ENCODE data around the gene CBLB. TPM values are rescaled to one million over a fixed set of nuclear protein-coding genes. Genes with fewer than 3 reads are reported as not detected.

Gene CBLB
- total RNA-seq, 1 donor from 2014 or later = 57.0 TPM

DNA sequence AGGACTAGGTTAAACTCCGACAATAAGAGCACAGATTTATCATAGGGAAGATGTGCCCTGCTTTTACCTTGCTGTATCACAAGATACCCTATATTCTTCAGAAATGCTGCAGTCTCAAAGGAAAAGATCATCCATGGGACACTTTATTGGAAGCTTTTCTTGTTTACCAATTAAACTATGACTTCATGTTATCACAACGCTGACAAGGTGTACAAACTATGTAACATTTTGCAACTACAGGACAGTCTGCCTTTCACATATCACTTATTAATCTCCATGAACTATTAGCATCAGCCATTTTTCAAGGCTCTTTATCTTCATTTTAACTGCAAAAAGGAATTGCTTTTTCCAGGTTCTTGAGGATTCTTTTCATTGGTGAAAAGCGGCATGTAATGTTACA is 34.0 kb downstream of the CBLB start:
- no peak for DNase-seq (ENCODE audit: extremely low spot score, unreplicated experiment)
- no peak for TF ChIP-seq CTCF (conservative IDR thresholded peaks at IDR 0.05)
- H3K27me3 Mint-ChIP-seq = no peaks in the 10 kb centered on the region
- no peak overlapping the region for H3K4me3 Mint-ChIP-seq
- no peak overlapping the region for H3K27ac Mint-ChIP-seq
- H3K4me1 Mint-ChIP-seq (ENCODE audit: unreplicated experiment) = peaks cover 17% of the 10 kb centered on the region
- H3K36me3 Mint-ChIP-seq = peaks cover 46% of the 10 kb centered on the region
- no peaks in the 10 kb centered on the region for H3K9me3 Mint-ChIP-seq

DNA sequence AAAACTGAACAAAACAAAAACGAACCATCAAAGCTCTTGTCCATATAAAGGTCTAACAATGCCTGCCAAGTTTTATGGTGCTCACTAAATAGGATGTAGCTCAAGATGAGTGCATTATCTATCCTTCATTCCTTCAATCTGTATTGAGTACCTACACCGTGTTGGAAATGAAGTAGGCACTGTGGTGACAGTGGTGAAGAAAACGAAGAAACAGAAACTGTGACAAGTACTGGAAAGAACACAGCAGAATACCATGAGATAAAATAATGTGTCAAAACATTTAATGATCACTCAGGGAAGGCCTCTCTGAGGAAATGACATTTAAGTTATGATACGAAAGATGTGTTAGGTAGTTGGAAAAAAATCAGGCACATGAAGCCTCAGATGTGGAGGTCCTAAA is 36.2 kb downstream of the CBLB start:
- H3K36me3 Mint-ChIP-seq = peaks cover 44% of the 10 kb centered on the region
- H3K4me1 Mint-ChIP-seq (ENCODE audit: unreplicated experiment) = peaks cover 20% of the 10 kb centered on the region
- DNase-seq (ENCODE audit: extremely low spot score, unreplicated experiment) = no peak
- H3K27me3 Mint-ChIP-seq = no peaks in the 10 kb centered on the region
- H3K27ac Mint-ChIP-seq = no peak overlapping the region
- no peak overlapping the region for H3K4me3 Mint-ChIP-seq
- TF ChIP-seq CTCF (conservative IDR thresholded peaks at IDR 0.05) = no peak
- H3K9me3 Mint-ChIP-seq = no peaks in the 10 kb centered on the region

- no peak for TF ChIP-seq CTCF (conservative IDR thresholded peaks at IDR 0.05)
- DNase-seq (ENCODE audit: extremely low spot score, unreplicated experiment) = no peak
- Mint-ChIP-seq H3K36me3 (peaks cover 44% of the 10 kb centered on the region), H3K27me3 (no peaks in the 10 kb centered on the region), H3K27ac (no peak overlapping the region), H3K4me3 (no peak overlapping the region), H3K4me1 (ENCODE audit: unreplicated experiment) (peaks cover 18% of the 10 kb centered on the region), H3K9me3 (no peaks in the 10 kb centered on the region)
Measured at GRCh38 chr3:105830836-105831235, 38.0 kb downstream of the CBLB start.

- Mint-ChIP-seq H3K27me3 (no peaks in the 10 kb centered on the region), H3K4me1 (ENCODE audit: unreplicated experiment) (peaks cover 18% of the 10 kb centered on the region), H3K4me3 (no peak overlapping the region), H3K27ac (peak overlapping the region; percentile 27), H3K9me3 (no peaks in the 10 kb centered on the region), H3K36me3 (peaks cover 44% of the 10 kb centered on the region)
- no peak for TF ChIP-seq CTCF (conservative IDR thresholded peaks at IDR 0.05)
- no peak for DNase-seq (ENCODE audit: extremely low spot score, unreplicated experiment)
Measured at GRCh38 chr3:105829871-105830622, 38.8 kb downstream of the CBLB start.

DNA sequence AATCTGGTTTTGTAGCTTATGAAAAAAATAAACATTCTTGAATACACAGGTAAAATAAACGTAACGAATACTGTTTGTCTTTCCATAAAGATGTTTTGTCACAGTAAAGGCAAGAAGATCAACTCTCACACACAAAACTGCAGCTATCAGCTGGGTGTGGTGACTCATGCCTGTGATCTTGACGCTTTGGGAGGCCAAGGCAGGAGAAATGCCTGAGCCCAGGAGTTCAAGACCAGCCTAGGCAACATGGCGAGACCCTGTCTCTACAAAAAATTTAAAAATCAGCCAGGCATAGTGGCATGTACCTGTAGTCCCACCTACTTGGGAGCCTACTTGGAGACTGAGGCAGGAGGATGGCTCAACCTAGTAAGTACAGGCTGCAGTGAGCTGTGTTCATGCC is 39.6 kb downstream of the CBLB start:
- TF ChIP-seq CTCF (conservative IDR thresholded peaks at IDR 0.05) = no peak
- H3K27me3 Mint-ChIP-seq = no peaks in the 10 kb centered on the region
- H3K36me3 Mint-ChIP-seq = peaks cover 46% of the 10 kb centered on the region
- H3K4me3 Mint-ChIP-seq = no peak overlapping the region
- no peak for DNase-seq (ENCODE audit: extremely low spot score, unreplicated experiment)
- peaks cover 18% of the 10 kb centered on the region for H3K4me1 Mint-ChIP-seq (ENCODE audit: unreplicated experiment)
- H3K27ac Mint-ChIP-seq = no peak overlapping the region
- H3K9me3 Mint-ChIP-seq = no peaks in the 10 kb centered on the region
